Measurements from ENCODE around the gene TMEM187.

The TMEM187 gene

GRCh38 chrX:154000051-154000450 lies 27.5 kb downstream of the TMEM187 start:
- DNase-seq (ENCODE audit: low read depth in 2 of 2) = no peak

- no peak for DNase-seq (ENCODE audit: low read depth in 2 of 2)
Observed at GRCh38 chrX:154002215-154002719, 29.7 kb downstream of the TMEM187 start.

GRCh38 chrX:154004315-154004714 lies 31.8 kb downstream of the TMEM187 start:
- no peak for DNase-seq (ENCODE audit: low read depth in 2 of 2)

GRCh38 chrX:154006947-154007346 lies 34.4 kb downstream of the TMEM187 start:
- no peak for DNase-seq (ENCODE audit: low read depth in 2 of 2)

- no peak for DNase-seq (ENCODE audit: low read depth in 2 of 2)
Observed at GRCh38 chrX:154008521-154008920, 36.0 kb downstream of the TMEM187 start.

GRCh38 chrX:154010330-154011087 lies 38.0 kb downstream of the TMEM187 start:
- no peak for DNase-seq (ENCODE audit: low read depth in 2 of 2)

- no peak for DNase-seq (ENCODE audit: low read depth in 2 of 2)
Observed at GRCh38 chrX:154011376-154012335, 39.1 kb downstream of the TMEM187 start.

- DNase-seq (ENCODE audit: low read depth in 2 of 2) = no peak
Observed at GRCh38 chrX:154012336-154012991, 39.9 kb downstream of the TMEM187 start.

- no peak for DNase-seq (ENCODE audit: low read depth in 2 of 2)
Observed at GRCh38 chrX:154013001-154013421, 40.5 kb downstream of the TMEM187 start.

GRCh38 chrX:154013614-154014360 lies 41.2 kb downstream of the TMEM187 start:
- DNase-seq (ENCODE audit: low read depth in 2 of 2) = no peak

- DNase-seq (ENCODE audit: low read depth in 2 of 2) = no peak
Observed at GRCh38 chrX:154014429-154015380, 42.2 kb downstream of the TMEM187 start.

GRCh38 chrX:154015581-154016264 lies 43.2 kb downstream of the TMEM187 start:
- DNase-seq (ENCODE audit: low read depth in 2 of 2) = no peak

- DNase-seq (ENCODE audit: low read depth in 2 of 2) = no peak
Observed at GRCh38 chrX:154016366-154017076, 44.0 kb downstream of the TMEM187 start.

- DNase-seq (ENCODE audit: low read depth in 2 of 2) = no peak
Observed at GRCh38 chrX:154017766-154018517, 45.4 kb downstream of the TMEM187 start.

GRCh38 chrX:154018518-154019060 lies 46.0 kb downstream of the TMEM187 start:
- no peak for DNase-seq (ENCODE audit: low read depth in 2 of 2)

- DNase-seq (ENCODE audit: low read depth in 2 of 2) = no peak
Observed at GRCh38 chrX:154019061-154019621, 46.6 kb downstream of the TMEM187 start.
